PC-9 (cell line): ENCODE data around the gene SDCCAG8. TPM values are rescaled to one million over a fixed set of nuclear protein-coding genes. Genes with fewer than 3 reads are reported as not detected.

Experiments
- BruUV-seq: library from RNA; stranded (reverse); fragments of 400-500 nt; replicated peaks from 2 replicates; lab custom pipeline; 2021; lab: Mats Ljungman, UMichigan
- CTCF ChIA-PET: fragments of 300-600 bp; sonication (Branson Sonifier 250); formaldehyde crosslinking; loops from one replicate; lab custom pipeline; 2022; ENCODE audit warnings: antibody characterized with exemption; lab: Charles Lee
- POLR2A ChIA-PET: fragments of 300-600 bp; sonication (Branson Sonifier 250); formaldehyde crosslinking; loops from one replicate; lab custom pipeline; 2022; ENCODE audit warnings: antibody characterized with exemption; ENCODE audit not compliant: unreplicated experiment; lab: Charles Lee
- DNase-seq, 2 experiments: peaks; one replicate each; pipeline versions ENCODE4 v3.0.0 to v3.0.0-alpha.2; 2015 to 2022; ENCODE audit warnings: mixed read lengths in 1 of 2
- H2AFZ ChIP-seq: fragments of 200-600 bp; sonication (generic); 2 replicates; pipeline ENCODE4 v1.8.1; 2017; ENCODE audit warnings: antibody characterized with exemption
- H3F3A ChIP-seq: fragments of 200-600 bp; sonication (generic); 2 replicates; pipeline ENCODE4 v1.8.1; 2017; ENCODE audit warnings: antibody characterized with exemption, mild to moderate bottlenecking, low read depth; ENCODE audit not compliant: insufficient read depth
- H3K27ac ChIP-seq: fragments of 200-600 bp; sonication (generic); 2 replicates; pipeline ENCODE4 v1.6.1; 2016; ENCODE audit warnings: mixed run types
- H3K27me3 ChIP-seq: fragments of 200-600 bp; sonication (generic); 2 replicates; pipeline ENCODE4 v1.6.1; 2016; ENCODE audit warnings: low read depth, mixed run types; ENCODE audit not compliant: insufficient read depth
- H3K36me3 ChIP-seq: fragments of 200-600 bp; sonication (generic); 2 replicates; pipeline ENCODE4 v1.6.1; 2016; ENCODE audit warnings: low read depth, mixed run types
- H3K4me1 ChIP-seq: fragments of 200-600 bp; sonication (generic); replicated peaks from 2 replicates; pipeline ENCODE4 v1.6.1; 2016; ENCODE audit warnings: mixed run types; ENCODE audit not compliant: insufficient read depth
- H3K4me2 ChIP-seq: fragments of 200-600 bp; sonication (generic); 2 replicates; pipeline ENCODE4 v1.6.1; 2017; ENCODE audit warnings: mixed run types
- H3K4me3 ChIP-seq: fragments of 200-600 bp; sonication (generic); 2 replicates; pipeline ENCODE4 v1.6.1; 2016; ENCODE audit warnings: mixed run types
- H3K79me2 ChIP-seq: fragments of 200-600 bp; sonication (generic); 2 replicates; pipeline ENCODE4 v1.6.1; 2017; ENCODE audit warnings: low read depth, mixed run types
- H3K9me2 ChIP-seq: fragments of 200-600 bp; sonication (generic); 2 replicates; pipeline ENCODE4 v1.8.1; 2017; ENCODE audit warnings: mild to moderate bottlenecking; ENCODE audit not compliant: insufficient read depth
- H3K9me3 ChIP-seq: fragments of 200-600 bp; sonication (generic); 2 replicates; pipeline ENCODE4 v1.8.1; 2016; ENCODE audit warnings: low read depth; ENCODE audit not compliant: insufficient read depth
- H4K20me1 ChIP-seq: fragments of 200-600 bp; sonication (generic); 2 replicates; pipeline ENCODE4 v1.8.1; 2017; ENCODE audit not compliant: insufficient read depth
- EZH2 ChIP-seq: fragments of 200-600 bp; sonication (generic); IDR thresholded peaks from 2 replicates; pipeline ENCODE4 v1.8.0; 2017; ENCODE audit warnings: antibody characterized with exemption, low read depth
- intact Hi-C: fragments of 100-400 bp; cut with micrococcal nuclease; formaldehyde crosslinking; loops from one replicate; pipeline ENCODE4 v1.10.0; 2022; ENCODE audit not compliant: unreplicated experiment
- total RNA-seq: library from RNA; stranded (reverse); gene quantifications from 2 replicates; pipeline ENCODE4 v1.2.3, GENCODE V29; 2021
- TF ChIP-seq, protein P1 (sequence below): fragments of 200-600 bp; sonication (generic); conservative IDR thresholded peaks from 2 replicates; pipeline ENCODE4 v1.6.1; 2017; ENCODE audit warnings: mixed run types, antibody characterized with exemption, mild to moderate bottlenecking, moderate library complexity

The SDCCAG8 gene
- total RNA-seq, 1 experiment from 2014 or later, result 22.7 TPM

DNA sequence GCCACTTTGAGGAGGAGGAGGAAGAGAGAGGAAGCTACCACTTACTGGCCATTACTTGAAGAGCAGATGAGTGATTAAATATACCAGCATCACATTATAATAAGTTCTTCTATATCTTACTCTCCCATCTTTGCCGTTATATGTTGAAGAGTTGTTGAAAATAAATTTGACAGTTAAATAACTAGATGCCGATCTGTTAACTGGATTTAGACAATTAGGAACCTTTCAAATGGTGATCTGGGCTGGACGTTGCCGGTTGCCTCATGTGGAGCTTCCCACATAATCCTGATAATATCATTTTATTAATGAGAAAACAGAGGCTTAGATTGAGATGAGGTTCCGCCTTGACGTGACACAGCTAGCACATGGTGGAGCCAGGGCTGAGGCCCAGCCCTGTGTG lies 147.0 kb downstream of the SDCCAG8 start:
- POLR2A ChIA-PET, result no interaction called here
- no TSS peak for BruUV-seq

DNA sequence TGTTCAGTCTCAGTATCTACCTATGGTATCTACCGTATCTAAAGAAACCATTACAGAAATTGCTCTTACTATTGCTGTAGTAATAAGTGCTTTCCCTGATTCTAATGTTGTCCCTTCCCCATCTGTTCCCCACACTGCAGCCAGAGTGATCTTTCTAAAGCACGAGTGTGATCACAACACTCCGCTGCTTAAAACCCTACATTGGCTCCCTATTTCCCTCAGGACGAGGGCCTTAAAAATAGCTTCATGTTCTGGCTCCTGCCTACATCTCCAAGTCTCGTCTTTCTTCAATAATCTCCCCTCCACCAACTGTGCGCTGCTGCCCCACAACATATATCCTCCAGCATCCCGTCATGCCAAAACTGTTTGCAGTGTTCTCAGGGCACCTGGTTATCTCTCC lies 150.6 kb downstream of the SDCCAG8 start:
- CTCF ChIA-PET, result no interaction called here
- no peaks in the 10 kb centered on the region for H3K9me2 ChIP-seq
- no peaks in the 10 kb centered on the region for H3K79me2 ChIP-seq
- no peaks in the 10 kb centered on the region; the same call in 1 of the 2 replicates for H3K4me1 ChIP-seq
- intact Hi-C loops, result no loop called here
- no peak for DNase-seq
- no peak overlapping the region for H3K4me3 ChIP-seq
- H3K36me3 ChIP-seq, result no peaks in the 10 kb centered on the region
- POLR2A ChIA-PET, result no interaction called here
- H3K4me2 ChIP-seq, result no peak overlapping the region
- no peaks in the 10 kb centered on the region for H3K27me3 ChIP-seq
- H2AFZ ChIP-seq, result no peak overlapping the region
- 0 out of 2 replicates have a peak, but pooled peaks cover 4% of the 10 kb centered on the region for H4K20me1 ChIP-seq
- H3K9me3 ChIP-seq, result no peaks in the 10 kb centered on the region
- H3K27ac ChIP-seq, result no peak overlapping the region
- no TSS peak for BruUV-seq
- TF ChIP-seq, protein P1, sequence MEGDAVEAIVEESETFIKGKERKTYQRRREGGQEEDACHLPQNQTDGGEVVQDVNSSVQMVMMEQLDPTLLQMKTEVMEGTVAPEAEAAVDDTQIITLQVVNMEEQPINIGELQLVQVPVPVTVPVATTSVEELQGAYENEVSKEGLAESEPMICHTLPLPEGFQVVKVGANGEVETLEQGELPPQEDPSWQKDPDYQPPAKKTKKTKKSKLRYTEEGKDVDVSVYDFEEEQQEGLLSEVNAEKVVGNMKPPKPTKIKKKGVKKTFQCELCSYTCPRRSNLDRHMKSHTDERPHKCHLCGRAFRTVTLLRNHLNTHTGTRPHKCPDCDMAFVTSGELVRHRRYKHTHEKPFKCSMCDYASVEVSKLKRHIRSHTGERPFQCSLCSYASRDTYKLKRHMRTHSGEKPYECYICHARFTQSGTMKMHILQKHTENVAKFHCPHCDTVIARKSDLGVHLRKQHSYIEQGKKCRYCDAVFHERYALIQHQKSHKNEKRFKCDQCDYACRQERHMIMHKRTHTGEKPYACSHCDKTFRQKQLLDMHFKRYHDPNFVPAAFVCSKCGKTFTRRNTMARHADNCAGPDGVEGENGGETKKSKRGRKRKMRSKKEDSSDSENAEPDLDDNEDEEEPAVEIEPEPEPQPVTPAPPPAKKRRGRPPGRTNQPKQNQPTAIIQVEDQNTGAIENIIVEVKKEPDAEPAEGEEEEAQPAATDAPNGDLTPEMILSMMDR, result no peak
- no peak for TF ChIP-seq EZH2
- 0 out of 2 replicates have a peak, but pooled peaks cover 8% of the 10 kb centered on the region for H3F3A ChIP-seq

More for the DNA sequence above, 147.0 kb downstream of the SDCCAG8 start:
- no peak for TF ChIP-seq EZH2
- TF ChIP-seq, protein P1, result no peak
- Histone ChIP-seq H3K4me3 (no peak overlapping the region), H3K9me2 (no peaks in the 10 kb centered on the region), H3K27me3 (no peaks in the 10 kb centered on the region), H3K36me3 (no peaks in the 10 kb centered on the region), H4K20me1 (0 out of 2 replicates have a peak, but pooled peaks cover 4% of the 10 kb centered on the region), H3K27ac (no peak overlapping the region), H2AFZ (no peak overlapping the region), H3K4me2 (no peak overlapping the region), H3K4me1 (no peaks in the 10 kb centered on the region; the same call in 1 of the 2 replicates), H3F3A (0 out of 2 replicates have a peak, but pooled peaks cover 8% of the 10 kb centered on the region), H3K9me3 (no peaks in the 10 kb centered on the region), H3K79me2 (no peaks in the 10 kb centered on the region)
- CTCF ChIA-PET, result no interaction called here
- DNase-seq, result no peak
- intact Hi-C loops, result no loop called here

DNA sequence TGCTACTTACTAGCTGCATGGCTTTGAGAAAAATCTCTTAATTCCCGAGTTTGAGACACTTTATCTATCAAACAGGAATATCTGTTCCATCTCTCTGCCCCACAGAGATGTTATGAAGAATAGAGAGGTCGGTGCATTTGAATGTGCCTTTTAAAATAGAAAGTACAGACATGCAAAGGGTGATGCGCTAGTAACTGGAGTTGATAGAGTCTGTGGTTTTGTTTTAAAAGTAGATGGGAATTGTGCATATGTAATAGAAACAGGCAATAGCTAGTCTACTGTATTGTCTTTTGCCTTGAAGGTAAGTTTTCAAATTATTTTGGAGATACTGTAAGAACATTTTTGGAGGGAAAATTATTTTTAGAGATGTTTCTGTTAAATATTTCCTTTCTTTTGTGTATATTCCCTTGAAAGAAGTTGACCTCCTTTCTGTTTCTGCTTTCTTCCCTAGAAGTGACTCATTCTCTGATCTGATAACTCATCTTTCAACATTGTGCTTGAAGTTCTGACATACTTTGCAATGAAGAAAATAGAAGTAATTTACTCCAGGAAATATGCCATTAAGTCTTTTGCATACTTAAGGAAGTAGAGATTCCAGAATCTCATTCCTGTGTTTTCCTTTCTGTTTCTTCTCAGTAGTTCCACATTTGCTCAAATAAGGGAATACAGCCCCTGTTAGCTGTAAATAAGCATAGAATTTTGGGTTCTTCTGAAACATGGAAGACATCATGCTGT lies 151.6 kb downstream of the SDCCAG8 start:
- intact Hi-C loops, result no loop called here
- no peak overlapping the region for H3K4me3 ChIP-seq
- POLR2A ChIA-PET, result no interaction called here

More for the DNA sequence above, 151.6 kb downstream of the SDCCAG8 start:
- H3K27ac ChIP-seq, result no peak overlapping the region
- no peak overlapping the region for H3K4me2 ChIP-seq
- no peaks in the 10 kb centered on the region for H3K36me3 ChIP-seq
- no peaks in the 10 kb centered on the region; the same call in 1 of the 2 replicates for H3K4me1 ChIP-seq
- DNase-seq, result peak in 1 of 2 experiments; percentile 53
- TF ChIP-seq, protein P1, result no peak
- no peak for TF ChIP-seq EZH2
- H3F3A ChIP-seq, result 0 out of 2 replicates have a peak, but pooled peaks cover 8% of the 10 kb centered on the region
- no peaks in the 10 kb centered on the region for H3K9me2 ChIP-seq
- no TSS peak for BruUV-seq
- H2AFZ ChIP-seq, result no peak overlapping the region
- 0 out of 2 replicates have a peak, but pooled peaks cover 4% of the 10 kb centered on the region for H4K20me1 ChIP-seq
- no peaks in the 10 kb centered on the region for H3K79me2 ChIP-seq
- H3K9me3 ChIP-seq, result no peaks in the 10 kb centered on the region
- no peaks in the 10 kb centered on the region for H3K27me3 ChIP-seq
- CTCF ChIA-PET, result no interaction called here
